Suprapubic skin (tissue), 4 donors: ENCODE measurements around the gene TMEM94. TPM values are rescaled to one million over a fixed set of nuclear protein-coding genes. Genes with fewer than 3 reads are reported as not detected.
A peak's percentile ranks its signal among the peaks of the same experiment; 100 is the strongest.

Experiments
- DNase-seq, 2 donors: peaks; one replicate each; pipeline ENCODE4 v3.0.0-alpha.2; 2019; ENCODE audit warnings: low spot score in 2 of 2
- H3K27ac ChIP-seq: fragments of 200-600 bp; sonication (generic); one replicate; pipeline ENCODE4 v1.5.1; 2019
- H3K27me3 ChIP-seq: fragments of 200-600 bp; sonication (generic); one replicate; pipeline ENCODE4 v1.5.1; 2019
- H3K36me3 ChIP-seq: fragments of 200-600 bp; sonication (generic); one replicate; pipeline ENCODE4 v1.5.1; 2019
- H3K4me1 ChIP-seq: fragments of 200-600 bp; sonication (generic); one replicate; pipeline ENCODE4 v1.5.1; 2019
- H3K4me3 ChIP-seq: fragments of 200-600 bp; sonication (generic); one replicate; pipeline ENCODE4 v1.5.1; 2019; ENCODE audit warnings: mild to moderate bottlenecking
- H3K9me3 ChIP-seq: fragments of 200-600 bp; sonication (generic); one replicate; pipeline ENCODE4 v1.5.1; 2019
- CTCF ChIP-seq, 2 donors: fragments of 200-600 bp in 1 of 2; fragments of 450-650 bp in 1 of 2; sonication (generic) in 1 of 2; IDR thresholded peaks; one replicate each; pipeline ENCODE4 v1.5.1; 2016 to 2019; ENCODE audit warnings: antibody characterized with exemption in 2 of 2, mild to moderate bottlenecking in 1 of 2, moderate library complexity in 1 of 2
- EP300 ChIP-seq: sonication (generic); formaldehyde crosslinking; IDR thresholded peaks from one replicate; pipeline ENCODE4 v1.6.1; 2017; ENCODE audit warnings: antibody characterized with exemption
- POLR2A ChIP-seq, 2 donors: fragments of 450-650 bp; IDR thresholded peaks; one replicate each; pipeline ENCODE4 v1.6.1; 2017; ENCODE audit warnings: antibody characterized with exemption in 2 of 2, mild to moderate bottlenecking in 2 of 2, moderate library complexity in 2 of 2
- POLR2AphosphoS5 ChIP-seq, 3 donors: sonication (generic); formaldehyde crosslinking; IDR thresholded peaks; one replicate each; pipeline ENCODE4 v1.6.1; 2017; ENCODE audit warnings: antibody characterized with exemption in 3 of 3
- WGBS: methylation state at CpG from one replicate; pipeline ENCODE4 v1.1.5; 2018; 5-methylcytosine and 5-hydroxymethylcytosine counted together
- total RNA-seq, 4 donors: library from RNA; depleted of rRNA; stranded (reverse); fragments of >200 nt; gene quantifications; one replicate each; pipeline ENCODE4 v1.1.0, GENCODE V29; 2016

The TMEM94 gene
- total RNA-seq, 4 donors from 2014 or later, result 50.0 to 147 (median 81.7) TPM

GRCh38 chr17:75506134-75506533, 49.7 kb downstream of the TMEM94 start:
- Histone ChIP-seq H3K36me3 (peaks cover 67% of the 10 kb centered on the region), H3K27me3 (no peaks in the 10 kb centered on the region), H3K9me3 (no peaks in the 10 kb centered on the region), H3K4me3 (no peak overlapping the region), H3K4me1 (peaks cover 27% of the 10 kb centered on the region), H3K27ac (no peak overlapping the region)
- WGBS, result 83% methylated on average over 14 of the region's 21 CpGs
- DNase-seq, result no peak
- TF ChIP-seq EP300, result no peak
- TF ChIP-seq POLR2AphosphoS5 (IDR thresholded peaks at IDR 0.05), result no peak
- no peak for TF ChIP-seq POLR2A (IDR thresholded peaks at IDR 0.05)
- no peak for TF ChIP-seq CTCF (IDR thresholded peaks at IDR 0.05)

GRCh38 chr17:75506888-75507287, 50.5 kb downstream of the TMEM94 start:
- peaks cover 25% of the 10 kb centered on the region for H3K4me1 ChIP-seq
- H3K36me3 ChIP-seq, result peaks cover 59% of the 10 kb centered on the region
- no peaks in the 10 kb centered on the region for H3K27me3 ChIP-seq
- no peaks in the 10 kb centered on the region for H3K9me3 ChIP-seq
- H3K27ac ChIP-seq, result no peak overlapping the region
- no peak for TF ChIP-seq POLR2AphosphoS5 (IDR thresholded peaks at IDR 0.05)
- no peak for TF ChIP-seq CTCF (IDR thresholded peaks at IDR 0.05)
- no peak for TF ChIP-seq EP300
- TF ChIP-seq POLR2A (IDR thresholded peaks at IDR 0.05), result no peak
- H3K4me3 ChIP-seq, result no peak overlapping the region
- WGBS, result 92% methylated on average over 15 of the region's 20 CpGs
- DNase-seq, result no peak

- TF ChIP-seq POLR2AphosphoS5 (IDR thresholded peaks at IDR 0.05) (no peak), POLR2A (IDR thresholded peaks at IDR 0.05) (no peak), CTCF (IDR thresholded peaks at IDR 0.05) (no peak), EP300 (no peak)
- no peaks in the 10 kb centered on the region for H3K27me3 ChIP-seq
- H3K4me1 ChIP-seq, result peaks cover 27% of the 10 kb centered on the region
- no peak for DNase-seq
- peak overlapping the region; percentile 58 for H3K27ac ChIP-seq
- H3K9me3 ChIP-seq, result no peaks in the 10 kb centered on the region
- H3K36me3 ChIP-seq, result peaks cover 54% of the 10 kb centered on the region
- no peak overlapping the region for H3K4me3 ChIP-seq
- 78% methylated on average over 15 of the region's 27 CpGs for WGBS
These were observed 51.6 kb downstream of the TMEM94 start for GRCh38 chr17:75507733-75508719.

DNA sequence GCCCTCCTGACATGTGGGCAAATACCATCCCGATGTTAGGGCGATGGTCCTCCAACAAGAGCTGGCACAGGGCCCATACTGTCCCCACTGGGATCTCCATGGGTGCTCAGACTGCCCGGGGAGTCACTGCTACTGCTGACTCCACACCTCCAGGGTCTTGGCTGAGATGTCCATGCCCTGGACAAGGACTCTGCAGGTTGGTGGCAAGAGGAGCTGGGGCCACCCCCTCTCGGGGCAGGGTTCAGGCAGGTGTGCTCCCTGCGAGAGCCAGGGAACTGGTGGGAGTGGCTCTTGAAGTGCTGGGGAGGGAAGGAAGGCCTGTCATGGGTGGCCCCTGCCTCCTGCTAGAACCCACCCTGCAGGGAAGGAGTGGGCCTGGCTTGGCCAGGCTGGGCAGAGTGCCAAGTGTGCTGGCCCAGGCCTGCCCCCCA, 52.5 kb downstream of the TMEM94 start:
- H3K36me3 ChIP-seq, result peaks cover 45% of the 10 kb centered on the region
- H3K4me3 ChIP-seq, result peak overlapping the region; percentile 15
- peak overlapping the region; percentile 58 for H3K27ac ChIP-seq
- TF ChIP-seq POLR2AphosphoS5 (IDR thresholded peaks at IDR 0.05), result no peak
- no peak for TF ChIP-seq POLR2A (IDR thresholded peaks at IDR 0.05)
- TF ChIP-seq EP300, result no peak
- no peak for TF ChIP-seq CTCF (IDR thresholded peaks at IDR 0.05)
- H3K4me1 ChIP-seq, result peaks cover 35% of the 10 kb centered on the region
- no peaks in the 10 kb centered on the region for H3K9me3 ChIP-seq
- WGBS, result 81% methylated on average over 3 of the region's 5 CpGs
- no peaks in the 10 kb centered on the region for H3K27me3 ChIP-seq
- DNase-seq, result no peak

DNA sequence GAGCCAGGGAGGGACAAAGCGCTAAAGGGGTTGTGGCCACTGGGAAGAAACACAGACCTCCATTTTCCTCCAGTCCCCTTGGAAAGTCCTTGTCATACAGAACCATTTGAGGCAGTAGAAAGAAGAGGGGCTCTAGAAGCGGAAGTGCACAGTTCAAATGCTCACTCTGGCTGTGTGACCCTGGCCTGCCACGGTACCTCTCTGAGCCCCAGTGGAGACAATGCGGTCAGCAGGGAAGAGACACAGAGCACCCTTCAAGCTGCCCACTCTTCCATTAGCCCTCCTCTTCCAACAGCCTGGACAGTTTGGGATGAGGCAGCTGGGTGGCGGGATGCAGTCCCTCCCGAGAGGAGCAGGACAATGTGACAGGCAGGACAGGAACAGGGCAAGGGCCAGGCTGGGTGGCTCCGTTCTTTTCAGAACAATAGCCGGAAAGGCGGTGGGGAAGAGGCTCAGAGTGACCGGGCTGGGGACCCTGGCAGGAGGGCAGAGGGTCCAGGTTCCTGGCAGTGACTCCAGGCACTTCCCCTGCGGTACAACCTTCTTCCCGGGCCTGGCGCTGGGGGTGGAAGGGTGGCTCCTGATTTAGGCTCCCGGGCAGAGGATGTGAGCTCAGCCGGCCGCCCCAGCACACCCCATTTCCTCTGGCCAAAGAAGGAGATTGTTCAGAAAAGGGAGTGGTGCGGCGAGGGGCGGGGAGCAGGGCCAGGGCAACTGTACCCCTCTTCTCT, 53.3 kb downstream of the TMEM94 start:
- Histone ChIP-seq H3K9me3 (no peaks in the 10 kb centered on the region), H3K27ac (peak overlapping the region; percentile 58), H3K27me3 (no peaks in the 10 kb centered on the region), H3K4me1 (peaks cover 42% of the 10 kb centered on the region), H3K4me3 (peak overlapping the region; percentile 15), H3K36me3 (peaks cover 37% of the 10 kb centered on the region)
- 63% methylated on average over 19 of the region's 19 CpGs for WGBS
- DNase-seq, result no peak
- TF ChIP-seq POLR2AphosphoS5 (IDR thresholded peaks at IDR 0.05), result peak in 1 of 3 donors; percentile 12
- TF ChIP-seq CTCF (IDR thresholded peaks at IDR 0.05), result no peak
- TF ChIP-seq EP300, result no peak
- TF ChIP-seq POLR2A (IDR thresholded peaks at IDR 0.05), result no peak
